GM21447 (cell line): ENCODE data around the gene SIRT5.

Source experiments
- ATAC-seq: cut with Tn5 transposase; IDR thresholded peaks from one replicate; pipeline ENCODE4 v1.9.1; 2021; ENCODE audit not compliant: unreplicated experiment

The SIRT5 gene

DNA sequence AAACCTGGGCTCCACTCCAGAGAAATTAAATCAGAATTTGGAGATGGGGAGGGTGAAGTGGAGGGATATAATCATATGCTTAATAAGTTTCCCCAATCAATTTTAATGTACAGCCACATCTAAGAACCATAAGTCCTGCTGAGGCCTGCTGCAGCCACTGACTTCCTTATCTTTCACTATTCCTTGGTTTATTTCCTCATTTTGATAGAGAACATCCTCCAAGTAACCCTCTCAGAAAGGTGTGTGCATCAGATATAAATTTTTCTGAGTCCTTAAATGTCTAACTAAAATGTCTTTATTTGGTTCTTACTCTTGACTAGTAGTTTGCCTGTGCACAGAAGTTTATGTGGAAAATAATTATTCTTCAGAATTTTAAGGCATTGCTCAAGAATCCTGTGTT is 23.7 kb upstream of the SIRT5 start:
- ATAC-seq, result no peak

GRCh38 chr6:13553646-13554045 is 20.8 kb upstream of the SIRT5 start:
- no peak for ATAC-seq

GRCh38 chr6:13554929-13555333 is 19.5 kb upstream of the SIRT5 start:
- ATAC-seq, result no peak

GRCh38 chr6:13557841-13558240 is 16.6 kb upstream of the SIRT5 start:
- ATAC-seq, result no peak

DNA sequence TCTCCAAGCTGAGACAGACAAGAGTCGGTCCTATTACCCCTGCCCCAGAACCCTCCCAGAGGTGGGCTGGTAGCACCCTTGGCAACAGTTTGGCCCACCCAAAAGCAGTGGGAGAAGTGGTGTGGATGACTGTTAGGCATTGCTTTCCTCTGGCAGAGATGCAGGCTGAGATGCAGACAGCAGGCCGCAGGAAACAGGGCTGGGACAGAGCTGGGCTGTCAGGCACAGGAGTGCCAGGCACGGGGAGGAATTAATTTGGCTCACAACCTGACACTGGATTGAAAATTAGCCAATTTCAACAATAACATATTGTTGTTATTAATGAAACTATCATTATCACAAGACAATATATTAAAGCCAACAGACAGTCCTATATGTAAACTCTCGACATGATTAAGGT is 15.7 kb upstream of the SIRT5 start:
- ATAC-seq, result no peak

DNA sequence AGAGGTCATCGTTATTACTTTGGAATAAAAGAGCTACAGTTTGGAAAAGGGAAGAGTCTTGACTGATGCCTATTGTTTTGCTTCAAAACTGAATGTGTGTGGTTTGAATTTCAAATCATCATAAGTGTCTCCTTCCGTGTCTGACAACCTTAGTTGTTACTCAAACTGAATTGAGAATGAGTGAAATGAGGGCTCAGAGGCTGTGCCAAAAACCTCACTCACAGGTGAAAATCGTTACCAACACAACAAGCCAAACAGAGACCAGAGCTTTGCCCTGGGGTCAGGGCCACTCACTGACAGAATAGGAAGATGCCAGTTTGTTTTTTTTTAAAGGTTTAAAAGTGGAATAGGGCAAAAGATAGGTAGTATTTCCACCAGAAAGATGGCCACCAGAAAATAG is 15.2 kb upstream of the SIRT5 start:
- no peak for ATAC-seq

DNA sequence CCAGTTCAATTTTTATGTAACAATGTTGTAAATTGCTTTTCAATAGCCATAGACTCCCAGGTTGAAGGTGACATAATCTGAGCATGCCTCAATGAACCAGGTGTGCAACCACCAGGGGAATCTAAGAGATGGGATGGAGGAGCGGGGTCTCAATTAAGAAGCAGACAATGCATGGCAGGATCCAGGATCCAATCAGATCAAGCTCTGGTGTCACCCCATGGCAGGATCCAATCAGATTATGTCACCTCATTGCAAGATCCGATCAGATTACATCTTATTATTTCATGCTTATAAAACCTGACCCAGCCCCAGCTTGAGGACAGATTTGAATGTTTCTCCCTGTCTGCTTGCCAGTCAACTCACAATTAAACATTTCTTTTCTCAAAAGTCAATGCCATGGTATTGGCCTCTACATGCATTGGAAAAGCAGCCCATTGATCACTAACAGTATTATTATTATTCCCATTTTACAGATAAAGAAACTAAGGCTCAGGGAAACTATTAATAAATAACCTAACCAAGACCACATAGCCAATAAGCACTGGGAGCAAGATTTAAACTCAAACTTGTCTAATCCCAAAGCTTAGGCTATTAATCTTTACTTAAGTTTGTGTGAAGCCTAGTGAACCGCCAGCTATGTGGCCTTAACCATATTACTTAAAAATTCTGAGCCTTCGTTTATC is 14.3 kb upstream of the SIRT5 start:
- ATAC-seq, result no peak

DNA sequence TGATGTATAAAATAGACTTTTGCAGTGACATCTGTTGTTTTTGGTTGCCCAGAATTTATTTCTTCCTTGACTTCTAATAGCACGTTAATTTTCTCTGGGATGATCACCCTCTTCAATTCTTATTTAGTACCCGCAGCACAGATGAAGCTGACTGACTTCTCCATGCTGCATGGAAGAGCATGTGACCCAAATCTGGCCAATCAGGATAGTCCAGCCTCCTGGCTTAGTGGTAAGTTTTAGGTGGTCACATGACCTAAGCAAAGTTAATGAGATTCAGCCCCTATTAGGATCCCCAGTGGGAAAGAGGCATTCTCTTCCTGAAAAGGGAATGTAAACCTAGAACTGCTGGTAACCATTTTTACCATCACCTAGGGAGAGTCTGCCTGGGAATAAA is 13.8 kb upstream of the SIRT5 start:
- ATAC-seq, result no peak

GRCh38 chr6:13561624-13562267 is 12.7 kb upstream of the SIRT5 start:
- no peak for ATAC-seq

DNA sequence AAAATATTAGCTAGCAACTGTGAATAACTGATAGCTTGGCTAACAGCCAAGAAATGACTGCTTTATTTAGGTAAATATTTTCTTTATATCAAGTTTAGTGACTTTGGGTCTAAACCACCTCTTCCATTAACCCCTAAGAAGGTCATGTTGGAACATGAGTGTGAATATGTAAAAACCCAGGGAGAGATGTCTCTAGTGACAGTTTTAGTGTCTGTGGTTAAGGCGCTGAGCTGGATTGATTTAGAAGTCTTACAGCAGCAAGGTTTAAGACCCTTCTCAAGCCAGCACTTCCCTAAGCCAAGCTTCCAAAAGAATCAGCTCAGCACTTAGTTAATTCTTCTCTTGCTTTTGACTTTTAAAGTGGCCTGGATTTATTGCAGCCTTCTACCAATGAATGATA is 11.4 kb upstream of the SIRT5 start:
- ATAC-seq, result no peak

DNA sequence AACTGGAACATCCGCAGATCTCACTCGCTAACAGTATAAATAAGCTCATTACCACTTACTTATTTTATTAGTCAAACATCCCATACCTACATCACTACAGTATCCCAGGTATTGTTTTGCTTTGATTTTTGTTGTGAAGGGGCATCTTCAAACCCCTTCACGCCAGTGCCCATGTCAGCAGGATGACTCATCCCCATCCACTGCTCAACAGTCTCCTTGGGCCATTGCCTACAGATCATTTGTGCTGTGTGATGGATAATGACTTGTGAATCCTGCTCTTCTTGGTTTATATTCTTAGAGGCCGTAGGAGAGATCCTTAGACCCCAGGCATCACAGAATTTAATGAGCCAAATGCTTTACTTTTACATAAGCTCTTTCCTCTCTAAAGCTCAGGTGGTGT is 8.5 kb upstream of the SIRT5 start:
- ATAC-seq, result no peak

- ATAC-seq, result no peak
These were observed 7.9 kb upstream of the SIRT5 start for GRCh38 chr6:13566500-13566899.

DNA sequence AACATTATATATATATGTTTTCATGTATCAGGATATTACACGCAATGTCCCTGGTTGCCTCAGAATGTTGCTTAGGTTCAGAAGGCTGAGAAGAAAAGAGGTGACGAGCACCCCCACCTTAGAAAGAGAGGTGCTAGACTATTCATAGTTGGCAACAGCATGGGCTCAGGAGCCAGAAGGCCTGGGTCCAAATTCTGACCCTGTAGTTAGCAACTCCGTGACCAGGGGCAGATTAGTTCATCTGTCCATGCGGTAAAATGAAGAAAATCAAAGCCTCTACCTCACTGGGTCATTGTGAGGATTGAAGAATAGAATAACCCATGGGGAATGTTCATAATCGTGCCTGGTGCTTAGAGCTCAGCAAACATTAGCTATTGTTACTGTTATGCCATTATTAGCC is 5.4 kb upstream of the SIRT5 start:
- no peak for ATAC-seq

DNA sequence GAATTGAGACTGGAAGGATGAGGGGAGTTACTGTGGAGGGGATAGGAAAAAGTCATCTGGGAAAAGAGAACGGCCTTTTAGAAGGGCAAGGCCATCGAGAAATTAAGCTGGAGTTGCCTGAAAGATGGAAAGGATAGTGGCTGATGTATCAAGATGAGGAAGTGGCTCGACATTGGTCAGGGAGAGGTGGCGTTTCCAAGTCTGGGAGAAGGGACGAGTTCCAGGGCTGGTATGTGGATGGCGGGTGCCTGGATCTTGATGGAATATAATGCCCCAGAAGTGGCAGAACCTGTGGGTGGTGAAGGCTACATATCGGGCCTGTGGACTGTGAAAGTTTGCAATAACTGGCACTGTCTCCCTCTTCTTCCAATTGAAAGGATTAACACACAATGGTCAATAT is 2.2 kb upstream of the SIRT5 start:
- ATAC-seq, result no peak

DNA sequence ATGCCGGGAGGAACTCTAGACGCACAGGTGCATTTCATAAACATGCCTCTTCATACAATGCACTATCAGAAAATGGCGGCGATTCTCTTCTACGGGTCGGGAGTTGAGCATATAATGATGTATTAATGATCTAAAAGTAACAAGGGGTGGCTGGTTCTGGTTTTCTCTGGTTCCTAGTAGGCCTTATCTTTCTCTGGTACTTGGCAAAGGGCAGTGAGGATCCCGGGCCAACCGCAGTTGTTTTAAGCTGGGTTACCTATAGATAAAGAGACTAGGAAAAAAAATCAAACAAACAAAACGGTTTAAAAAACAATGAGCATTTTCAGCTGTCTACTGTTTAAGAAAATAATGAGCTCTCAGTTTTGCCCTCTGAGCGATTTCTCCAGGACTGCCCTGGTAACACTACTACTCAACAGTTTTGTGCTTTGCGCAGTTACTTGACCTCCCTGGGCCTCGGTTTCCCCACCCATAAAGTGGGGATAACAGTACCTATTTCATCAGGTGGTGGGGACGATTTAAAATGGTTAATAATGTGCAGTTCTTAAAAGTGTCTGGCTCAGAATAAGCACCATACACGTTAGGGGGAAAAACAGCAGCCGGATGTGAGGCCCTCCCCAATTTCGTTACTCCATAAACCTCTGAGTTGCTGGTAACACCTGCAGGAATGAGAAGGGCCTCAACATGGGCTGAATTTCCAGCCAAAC is 1.3 kb upstream of the SIRT5 start:
- ATAC-seq, result no peak

- no peak for ATAC-seq
These were observed 711 bp upstream of the SIRT5 start for GRCh38 chr6:13573669-13574110.

DNA sequence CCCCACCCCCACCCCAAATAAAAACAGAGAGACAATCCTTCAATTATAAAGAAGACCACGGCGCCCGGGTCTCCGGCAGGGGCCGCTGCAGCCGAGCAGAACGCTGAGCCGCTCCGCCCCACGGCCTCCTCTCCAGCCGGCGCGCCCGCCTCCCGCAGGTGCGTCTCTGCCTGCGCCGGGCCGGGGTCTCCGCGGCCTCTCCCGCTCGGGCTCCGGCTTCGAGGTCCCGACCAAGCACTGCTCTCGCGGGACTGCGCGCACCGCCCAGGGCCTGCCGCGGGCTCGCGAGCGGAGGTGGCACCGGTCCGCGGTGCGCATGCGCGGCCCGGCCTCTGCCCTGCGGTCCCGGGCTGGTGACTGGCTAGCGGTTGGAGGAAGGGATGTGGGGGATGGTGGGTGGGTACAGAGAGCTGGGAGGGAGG is 241 bp upstream of the SIRT5 start:
- ATAC-seq, result peak; percentile 72

GRCh38 chr6:13575377-13575775 is 975 bp downstream of the SIRT5 start:
- ATAC-seq, result no peak

DNA sequence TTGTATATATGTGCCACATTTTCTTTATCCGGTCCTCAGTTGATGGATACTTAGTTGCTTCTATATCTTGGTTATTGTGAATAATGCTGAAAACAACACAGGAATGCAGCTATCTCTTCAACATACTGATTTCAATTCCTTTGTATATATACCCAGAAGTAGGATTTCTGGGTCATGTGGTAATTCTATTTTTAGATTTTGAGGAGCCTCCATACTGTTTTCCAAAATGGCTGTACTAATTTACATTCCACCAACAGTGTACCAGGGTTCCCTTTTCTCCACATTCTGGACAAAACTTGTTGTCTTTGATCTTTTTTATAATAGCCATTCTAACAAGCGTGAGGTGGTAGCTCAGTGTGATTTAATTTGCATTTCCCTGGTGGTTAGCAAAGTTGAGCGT is 1.6 kb downstream of the SIRT5 start:
- ATAC-seq, result no peak

GRCh38 chr6:13577926-13578325 is 3.5 kb downstream of the SIRT5 start:
- ATAC-seq, result no peak

DNA sequence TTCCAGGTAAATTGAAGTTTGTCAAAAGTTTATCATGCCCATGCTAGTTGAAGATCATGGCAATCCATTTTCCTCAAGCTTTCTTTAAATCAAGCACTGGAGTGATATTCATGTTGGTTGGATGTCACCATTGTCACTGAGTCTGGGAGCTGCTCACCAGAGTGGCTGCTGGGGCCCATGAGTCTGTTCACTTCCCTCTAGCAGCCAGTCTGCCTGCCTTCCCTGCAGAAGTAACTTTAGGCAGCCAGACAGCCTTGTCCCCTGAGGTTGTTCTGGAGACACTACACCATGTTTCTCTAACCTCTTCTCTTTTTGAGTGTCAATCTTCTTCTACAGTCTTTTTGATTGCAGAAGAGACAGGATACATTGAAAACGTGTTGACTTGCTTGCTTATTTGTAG is 5.5 kb downstream of the SIRT5 start:
- no peak for ATAC-seq

GRCh38 chr6:13581700-13582229 is 7.4 kb downstream of the SIRT5 start:
- ATAC-seq, result no peak
